Skeletal muscle tissue (tissue), 4 donors: ENCODE results near the gene RAB30. TPM values are rescaled to one million over a fixed set of nuclear protein-coding genes. Genes with fewer than 3 reads are reported as not detected.
A peak's percentile ranks its signal among the peaks of the same experiment; 100 is the strongest.

ENCODE experiments used
- H3K27ac ChIP-seq: one replicate; pipeline ENCODE4 v1.7.0; 2013; ENCODE audit warnings: mild to moderate bottlenecking, low read depth, low read length, inconsistent platforms
- H3K27me3 ChIP-seq, 3 donors: one replicate each; pipeline ENCODE4 v1.7.0; 2013; ENCODE audit warnings: low read length in 3 of 3; ENCODE audit not compliant: control insufficient read depth in 3 of 3, insufficient read depth in 3 of 3
- H3K36me3 ChIP-seq, 3 donors: one replicate each; pipeline ENCODE4 v1.7.0; 2013; ENCODE audit warnings: low read length in 3 of 3; ENCODE audit not compliant: control insufficient read depth in 3 of 3, insufficient read depth in 3 of 3
- H3K4me1 ChIP-seq, 3 donors: one replicate each; pipeline ENCODE4 v1.7.0; 2013; ENCODE audit warnings: low read length in 3 of 3, mild to moderate bottlenecking in 3 of 3; ENCODE audit not compliant: control insufficient read depth in 3 of 3, insufficient read depth in 3 of 3
- H3K4me3 ChIP-seq, 3 donors: one replicate each; pipeline ENCODE4 v1.7.0; 2013; ENCODE audit warnings: low read length in 3 of 3
- H3K9ac ChIP-seq, 3 donors: one replicate each; pipeline ENCODE4 v1.7.0; 2013; ENCODE audit warnings: low read length in 3 of 3, mild to moderate bottlenecking in 3 of 3, moderate library complexity in 2 of 3, low read depth in 1 of 3
- H3K9me3 ChIP-seq, 3 donors: one replicate each; pipeline ENCODE4 v1.7.0; 2013; ENCODE audit warnings: low read length in 3 of 3; ENCODE audit not compliant: control insufficient read depth in 3 of 3
- total RNA-seq: library from RNA; depleted of rRNA; stranded (reverse); fragments of >200 nt; gene quantifications from one replicate; pipeline ENCODE4 v1.2.3, GENCODE V29; 2014
- donor health status: Osteomylitis.

The RAB30 gene
- total RNA-seq, 1 donor from 2014 or later, result 16.2 TPM

GRCh38 chr11:83097429-83098075, 25.9 kb upstream of the RAB30 start:
- no peak overlapping the region for H3K9ac ChIP-seq

GRCh38 chr11:83093634-83094033, 21.9 kb upstream of the RAB30 start:
- Histone ChIP-seq H3K4me3 (no peak overlapping the region), H3K36me3 (no peaks in the 10 kb centered on the region), H3K9me3 (no peaks in the 10 kb centered on the region), H3K27ac (no peak overlapping the region), H3K27me3 (no peaks in the 10 kb centered on the region), H3K9ac (no peak overlapping the region), H3K4me1 (peaks cover 6 to 9% (median 7%) of the 10 kb centered on the region in 3 donors)

More at GRCh38 chr11:83097429-83098075, 25.9 kb upstream of the RAB30 start:
- Histone ChIP-seq H3K36me3 (no peaks in the 10 kb centered on the region), H3K4me3 (no peak overlapping the region), H3K27ac (no peak overlapping the region), H3K9me3 (no peaks in the 10 kb centered on the region), H3K27me3 (no peaks in the 10 kb centered on the region), H3K4me1 (peaks cover 5 to 6% (median 6%) of the 10 kb centered on the region in 3 donors)

- H3K4me1 ChIP-seq, result peaks cover 6 to 9% (median 7%) of the 10 kb centered on the region in 3 donors
- no peak overlapping the region for H3K4me3 ChIP-seq
These were observed 21.0 kb upstream of the RAB30 start for GRCh38 chr11:83092488-83093384.

GRCh38 chr11:83088965-83089364, 17.3 kb upstream of the RAB30 start:
- Histone ChIP-seq H3K4me1 (peaks cover 6 to 10% (median 9%) of the 10 kb centered on the region in 3 donors), H3K4me3 (no peak overlapping the region)

More at GRCh38 chr11:83092488-83093384, 21.0 kb upstream of the RAB30 start:
- Histone ChIP-seq H3K27ac (peak overlapping the region; percentile 50), H3K9me3 (no peaks in the 10 kb centered on the region), H3K27me3 (no peaks in the 10 kb centered on the region), H3K9ac (no peak overlapping the region), H3K36me3 (no peaks in the 10 kb centered on the region)

GRCh38 chr11:83087035-83087434, 15.3 kb upstream of the RAB30 start:
- no peaks in the 10 kb centered on the region for H3K27me3 ChIP-seq
- H3K4me1 ChIP-seq, result peaks cover 0 to 3% (median 0%) of the 10 kb centered on the region in 3 donors
- no peaks in the 10 kb centered on the region for H3K9me3 ChIP-seq
- H3K27ac ChIP-seq, result no peak overlapping the region
- no peak overlapping the region for H3K4me3 ChIP-seq
- no peak overlapping the region for H3K9ac ChIP-seq
- H3K36me3 ChIP-seq, result no peaks in the 10 kb centered on the region

More at GRCh38 chr11:83088965-83089364, 17.3 kb upstream of the RAB30 start:
- Histone ChIP-seq H3K9me3 (no peaks in the 10 kb centered on the region), H3K9ac (no peak overlapping the region), H3K27me3 (no peaks in the 10 kb centered on the region), H3K27ac (no peak overlapping the region), H3K36me3 (no peaks in the 10 kb centered on the region)

GRCh38 chr11:83079820-83080219, 8.1 kb upstream of the RAB30 start:
- Histone ChIP-seq H3K27ac (no peak overlapping the region), H3K27me3 (no peaks in the 10 kb centered on the region), H3K4me1 (no peaks in the 10 kb centered on the region), H3K4me3 (no peak overlapping the region), H3K36me3 (peaks cover 0 to 4% (median 3%) of the 10 kb centered on the region in 3 donors), H3K9me3 (no peaks in the 10 kb centered on the region), H3K9ac (no peak overlapping the region)

GRCh38 chr11:83078269-83078668, 6.6 kb upstream of the RAB30 start:
- peaks cover 3 to 7% (median 4%) of the 10 kb centered on the region in 3 donors for H3K4me1 ChIP-seq
- H3K27ac ChIP-seq, result no peak overlapping the region
- no peak overlapping the region for H3K9ac ChIP-seq
- no peak overlapping the region for H3K4me3 ChIP-seq
- H3K36me3 ChIP-seq, result peaks cover 4 to 11% (median 4%) of the 10 kb centered on the region in 3 donors
- H3K9me3 ChIP-seq, result no peaks in the 10 kb centered on the region
- H3K27me3 ChIP-seq, result no peaks in the 10 kb centered on the region

GRCh38 chr11:83073884-83074283, 2.2 kb upstream of the RAB30 start:
- H3K9ac ChIP-seq, result no peak overlapping the region
- no peaks in the 10 kb centered on the region for H3K27me3 ChIP-seq
- no peaks in the 10 kb centered on the region for H3K9me3 ChIP-seq
- H3K4me3 ChIP-seq, result peak overlapping the region in 1 of 3 donors; percentile 14
- H3K4me1 ChIP-seq, result peaks cover 19 to 33% (median 28%) of the 10 kb centered on the region in 3 donors
- peaks cover 4 to 11% (median 4%) of the 10 kb centered on the region in 3 donors for H3K36me3 ChIP-seq
- H3K27ac ChIP-seq, result no peak overlapping the region

GRCh38 chr11:83073258-83073657, 1.6 kb upstream of the RAB30 start:
- peaks cover 23 to 35% (median 34%) of the 10 kb centered on the region in 3 donors for H3K4me1 ChIP-seq
- H3K9me3 ChIP-seq, result no peaks in the 10 kb centered on the region
- peak overlapping the region; percentile 94 for H3K27ac ChIP-seq
- peak overlapping the region; percentile 82 to 100 (median 96) for H3K9ac ChIP-seq
- no peaks in the 10 kb centered on the region for H3K27me3 ChIP-seq
- peak overlapping the region; percentile 87 to 96 (median 96) for H3K4me3 ChIP-seq
- peaks cover 4 to 11% (median 4%) of the 10 kb centered on the region in 3 donors for H3K36me3 ChIP-seq
